CD14-positive monocyte (primary cell): ENCODE measurements around the gene CD22. TPM values are rescaled to one million over a fixed set of nuclear protein-coding genes. Genes with fewer than 3 reads are reported as not detected.

Experiments
- DNase-seq, 3 donors: peaks; one replicate each; pipeline ENCODE4 v3.0.0-alpha.2; 2011 to 2022
- H2AFZ ChIP-seq: 2 replicates; pipeline ENCODE4 v1.6.0; 2012; ENCODE audit warnings: mild to moderate bottlenecking, low read depth, low read length, inconsistent platforms; ENCODE audit not compliant: insufficient read depth, poor library complexity, severe bottlenecking
- H3K27ac ChIP-seq, 2 donors: 1 replicate in 1 of 2; 2 replicates in 1 of 2; pipeline ENCODE4 v1.5.1; 2012 to 2013; ENCODE audit warnings: low read length in 2 of 2, control low read depth in 1 of 2, inconsistent platforms in 1 of 2, low read depth in 1 of 2, mild to moderate bottlenecking in 1 of 2
- H3K27me3 ChIP-seq, 2 donors: one replicate each; pipeline versions ENCODE4 v1.6.0 to v1.6.1; 2011 to 2013; ENCODE audit warnings: low read length in 2 of 2; ENCODE audit not compliant: control insufficient read depth in 2 of 2, insufficient read depth in 2 of 2
- H3K36me3 ChIP-seq, 2 donors: replicated peaks in 1 of 2; 1 replicate in 1 of 2; 2 replicates in 1 of 2; pipeline versions ENCODE4 v1.5.1 to v1.6.1; 2012 to 2013; ENCODE audit warnings: low read length in 2 of 2, control low read depth in 1 of 2, inconsistent platforms in 1 of 2, mild to moderate bottlenecking in 1 of 2; ENCODE audit not compliant: insufficient read depth in 2 of 2, control insufficient read depth in 1 of 2
- H3K4me1 ChIP-seq, 2 donors: 1 replicate in 1 of 2; 2 replicates in 1 of 2; pipeline versions ENCODE4 v1.5.1 to v1.6.1; 2012 to 2013; ENCODE audit warnings: low read length in 2 of 2, control low read depth in 1 of 2, inconsistent platforms in 1 of 2, mild to moderate bottlenecking in 1 of 2, moderate library complexity in 1 of 2; ENCODE audit not compliant: insufficient read depth in 2 of 2, control insufficient read depth in 1 of 2
- H3K4me2 ChIP-seq: replicated peaks from 2 replicates; pipeline ENCODE3; 2012; ENCODE audit warnings: low read length, moderate library complexity, mild to moderate bottlenecking; ENCODE audit not compliant: poor library complexity, severe bottlenecking; ENCODE audit errors: extremely low read depth
- H3K4me3 ChIP-seq, 3 experiments: fragments of 200-600 bp in 1 of 3; sonication (generic) in 1 of 3; replicated peaks in 1 of 3; 1 replicate in 2 of 3; 2 replicates in 1 of 3; pipeline ENCODE4 v1.5.1; 2011 to 2013; ENCODE audit warnings: low read length in 3 of 3, mild to moderate bottlenecking in 3 of 3, control low read depth in 2 of 3, low read depth in 2 of 3, inconsistent platforms in 1 of 3, moderate library complexity in 1 of 3
- H3K79me2 ChIP-seq: 2 replicates; pipeline ENCODE4 v1.6.0; 2012; ENCODE audit warnings: mild to moderate bottlenecking, control low read depth, inconsistent platforms, low read length, moderate library complexity; ENCODE audit not compliant: insufficient read depth
- H3K9ac ChIP-seq: 2 replicates; pipeline ENCODE4 v1.6.0; 2017; ENCODE audit warnings: low read length, mild to moderate bottlenecking; ENCODE audit not compliant: insufficient read depth, poor library complexity, severe bottlenecking
- H3K9me3 ChIP-seq, 2 donors: replicated peaks in 1 of 2; 1 replicate in 1 of 2; 2 replicates in 1 of 2; pipeline versions ENCODE4 v1.5.1 to v1.6.1; 2012 to 2013; ENCODE audit warnings: low read length in 2 of 2, control low read depth in 1 of 2; ENCODE audit not compliant: control insufficient read depth in 1 of 2, insufficient read depth in 1 of 2
- H4K20me1 ChIP-seq: 2 replicates; pipeline ENCODE4 v1.6.0; 2012; ENCODE audit warnings: mild to moderate bottlenecking, low read length, control low read depth, moderate library complexity; ENCODE audit not compliant: insufficient read depth
- H3K27ac Mint-ChIP-seq, 7 donors: one replicate each; pipeline ENCODE4 v1.8.0; 2020; ENCODE audit warnings: mild to moderate bottlenecking in 7 of 7, mixed read lengths in 7 of 7, moderate library complexity in 6 of 7, inconsistent platforms in 2 of 7
- H3K27me3 Mint-ChIP-seq, 3 donors: one replicate each; pipeline ENCODE4 v1.8.0; 2021 to 2022; ENCODE audit warnings: low read depth in 3 of 3, mild to moderate bottlenecking in 3 of 3, mixed read lengths in 3 of 3, moderate library complexity in 3 of 3, inconsistent platforms in 1 of 3
- H3K36me3 Mint-ChIP-seq, 2 donors: one replicate each; pipeline ENCODE4 v1.8.0; 2020; ENCODE audit warnings: mixed read lengths in 2 of 2, inconsistent platforms in 1 of 2, mild to moderate bottlenecking in 1 of 2
- H3K4me1 Mint-ChIP-seq: one replicate; pipeline ENCODE4 v1.8.0; 2020; ENCODE audit warnings: mild to moderate bottlenecking, mixed read lengths
- H3K4me3 Mint-ChIP-seq, 2 donors: one replicate each; pipeline ENCODE4 v1.8.0; 2020; ENCODE audit warnings: mild to moderate bottlenecking in 2 of 2, mixed read lengths in 2 of 2, moderate library complexity in 1 of 2
- H3K9me3 Mint-ChIP-seq, 7 donors: one replicate each; pipeline ENCODE4 v1.8.0; 2020 to 2022; ENCODE audit warnings: mixed read lengths in 7 of 7, mild to moderate bottlenecking in 6 of 7, moderate library complexity in 6 of 7, inconsistent platforms in 2 of 7
- CTCF ChIP-seq: fragments of 200-600 bp; IDR thresholded peaks from one replicate; pipeline ENCODE4 v1.8.0; 2022; ENCODE audit warnings: antibody characterized with exemption, mild to moderate bottlenecking
- WGBS: methylation state at CpG from one replicate; pipeline ENCODE4 v1.1.5; 2013; ENCODE audit warnings: missing lambda C conversion rate; ENCODE audit not compliant: insufficient coverage; 5-methylcytosine and 5-hydroxymethylcytosine counted together
- intact Hi-C, 2 donors: fragments of 100-400 bp; cut with micrococcal nuclease; formaldehyde crosslinking; loops; one replicate each; pipeline versions ENCODE4 v1.15.0 to v1.15.1; 2023
- polyA plus RNA-seq, 3 donors: library from polyadenylated mRNA; depleted of rRNA in 1 of 3; unstranded in 2 of 3; stranded (reverse) in 1 of 3; fragments of 300-500 nt in 2 of 3; fragments of >200 nt in 1 of 3; fragmentation: Illumina TruSeq in 2 of 3; gene quantifications; 1 replicate in 2 of 3; 2 replicates in 1 of 3; pipeline ENCODE4 v1.2.3, GENCODE V29; 2012 to 2021

Gene CD22
- polyA plus RNA-seq, 3 donors: 0.24 to 4.8 (median 0.88) TPM

GRCh38 chr19:35334144-35334753 is 5.3 kb downstream of the CD22 start:
- Histone ChIP-seq H3K36me3 (no peaks in the 10 kb centered on the region), H2AFZ (no peak overlapping the region), H4K20me1 (no peaks in the 10 kb centered on the region), H3K79me2 (no peaks in the 10 kb centered on the region), H3K9ac (no peak overlapping the region), H3K27me3 (no peaks in the 10 kb centered on the region), H3K27ac (no peak overlapping the region), H3K4me1 (peaks cover 2 to 6% of the 10 kb centered on the region in 2 donors), H3K9me3 (no peaks in the 10 kb centered on the region), H3K4me2 (no peak overlapping the region), H3K4me3 (no peak overlapping the region)
- TF ChIP-seq CTCF: no peak
- no peaks in the 10 kb centered on the region for H3K36me3 Mint-ChIP-seq
- H3K4me3 Mint-ChIP-seq: no peak overlapping the region
- 100% methylated on average over 6 of the region's 10 CpGs for WGBS
- DNase-seq: no peak
- peaks cover 0 to 2% (median 0%) of the 10 kb centered on the region in 7 donors for H3K9me3 Mint-ChIP-seq
- peaks cover 6% of the 10 kb centered on the region for H3K4me1 Mint-ChIP-seq
- intact Hi-C loops: no loop called here
- H3K27me3 Mint-ChIP-seq: peaks cover 8 to 10% (median 10%) of the 10 kb centered on the region in 3 donors
- H3K27ac Mint-ChIP-seq: no peak overlapping the region

GRCh38 chr19:35336166-35336955 is 7.4 kb downstream of the CD22 start:
- Histone ChIP-seq H3K36me3 (no peaks in the 10 kb centered on the region), H3K27me3 (no peaks in the 10 kb centered on the region), H3K27ac (no peak overlapping the region), H3K4me1 (peaks cover 0 to 2% of the 10 kb centered on the region in 2 donors), H4K20me1 (no peaks in the 10 kb centered on the region), H3K9ac (no peak overlapping the region), H3K4me3 (no peak overlapping the region), H3K79me2 (no peaks in the 10 kb centered on the region), H3K9me3 (no peaks in the 10 kb centered on the region), H3K4me2 (no peak overlapping the region), H2AFZ (no peak overlapping the region)
- WGBS: 86% methylated on average over 13 of the region's 21 CpGs
- no peak for DNase-seq
- intact Hi-C loops: no loop called here
- peaks cover 5% of the 10 kb centered on the region for H3K4me1 Mint-ChIP-seq
- H3K9me3 Mint-ChIP-seq: peaks cover 0 to 2% (median 0%) of the 10 kb centered on the region in 7 donors
- H3K27ac Mint-ChIP-seq: no peak overlapping the region
- TF ChIP-seq CTCF: no peak
- H3K36me3 Mint-ChIP-seq: peaks cover 0 to 3% of the 10 kb centered on the region in 2 donors
- H3K4me3 Mint-ChIP-seq: no peak overlapping the region
- peaks cover 10 to 15% (median 11%) of the 10 kb centered on the region in 3 donors for H3K27me3 Mint-ChIP-seq
